ENCODE data around the gene KRT13.

DNA sequence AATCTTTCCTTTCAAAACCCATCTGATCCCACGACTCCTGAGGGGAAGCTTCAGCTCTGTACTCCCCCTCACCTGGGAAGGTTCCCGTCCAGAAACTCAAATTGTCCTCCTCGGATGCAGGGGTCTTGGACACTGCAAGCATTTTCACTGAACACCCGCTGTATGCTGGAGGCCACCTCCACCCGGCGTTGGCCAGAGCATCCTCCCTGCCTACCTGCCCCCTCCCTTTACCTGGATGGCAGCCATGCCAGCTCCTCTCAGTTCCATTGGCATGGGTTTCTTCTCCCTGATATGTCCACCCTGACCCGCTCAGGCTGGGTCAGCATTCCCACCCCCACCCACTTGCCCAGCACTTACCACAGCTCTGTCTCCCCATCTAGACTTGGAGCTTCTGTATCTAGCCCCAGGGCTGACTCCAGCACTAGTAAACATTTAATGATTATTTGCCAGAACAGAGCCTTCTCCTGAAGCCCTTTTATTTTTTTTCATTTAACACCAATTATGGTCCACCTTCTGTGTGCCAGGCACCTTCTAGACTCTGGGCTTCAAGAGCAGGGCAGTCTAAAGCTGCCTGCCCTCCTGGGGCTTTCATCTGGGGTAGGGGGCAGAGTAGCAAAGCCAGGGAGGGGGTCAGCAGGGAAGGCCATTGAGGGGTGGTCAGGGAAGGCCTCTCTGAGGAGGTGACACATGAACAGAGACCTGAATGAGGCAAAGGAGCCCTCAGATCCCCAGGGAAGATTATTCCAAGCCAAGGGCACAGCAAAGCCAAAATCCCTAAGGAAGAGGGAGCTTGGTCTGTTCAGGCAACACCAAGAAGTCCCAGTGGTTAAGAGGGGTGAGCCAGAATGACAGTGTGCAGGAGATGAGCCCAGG lies 31.6 kb upstream of the KRT13 start:
- TF ChIP-seq, protein P1, sequence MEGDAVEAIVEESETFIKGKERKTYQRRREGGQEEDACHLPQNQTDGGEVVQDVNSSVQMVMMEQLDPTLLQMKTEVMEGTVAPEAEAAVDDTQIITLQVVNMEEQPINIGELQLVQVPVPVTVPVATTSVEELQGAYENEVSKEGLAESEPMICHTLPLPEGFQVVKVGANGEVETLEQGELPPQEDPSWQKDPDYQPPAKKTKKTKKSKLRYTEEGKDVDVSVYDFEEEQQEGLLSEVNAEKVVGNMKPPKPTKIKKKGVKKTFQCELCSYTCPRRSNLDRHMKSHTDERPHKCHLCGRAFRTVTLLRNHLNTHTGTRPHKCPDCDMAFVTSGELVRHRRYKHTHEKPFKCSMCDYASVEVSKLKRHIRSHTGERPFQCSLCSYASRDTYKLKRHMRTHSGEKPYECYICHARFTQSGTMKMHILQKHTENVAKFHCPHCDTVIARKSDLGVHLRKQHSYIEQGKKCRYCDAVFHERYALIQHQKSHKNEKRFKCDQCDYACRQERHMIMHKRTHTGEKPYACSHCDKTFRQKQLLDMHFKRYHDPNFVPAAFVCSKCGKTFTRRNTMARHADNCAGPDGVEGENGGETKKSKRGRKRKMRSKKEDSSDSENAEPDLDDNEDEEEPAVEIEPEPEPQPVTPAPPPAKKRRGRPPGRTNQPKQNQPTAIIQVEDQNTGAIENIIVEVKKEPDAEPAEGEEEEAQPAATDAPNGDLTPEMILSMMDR (conservative IDR thresholded peaks at IDR 0.05): no peak
- no peak for TF ChIP-seq ZFX (IDR thresholded peaks at IDR 0.05)
